ENCODE data around the gene ANKRD55.
"Not testable (repeated sequence)": the region's sequence is repeated elsewhere in the genome, so short reads cannot be mapped to it uniquely, and the experiment has no call there.

The ANKRD55 gene

DNA sequence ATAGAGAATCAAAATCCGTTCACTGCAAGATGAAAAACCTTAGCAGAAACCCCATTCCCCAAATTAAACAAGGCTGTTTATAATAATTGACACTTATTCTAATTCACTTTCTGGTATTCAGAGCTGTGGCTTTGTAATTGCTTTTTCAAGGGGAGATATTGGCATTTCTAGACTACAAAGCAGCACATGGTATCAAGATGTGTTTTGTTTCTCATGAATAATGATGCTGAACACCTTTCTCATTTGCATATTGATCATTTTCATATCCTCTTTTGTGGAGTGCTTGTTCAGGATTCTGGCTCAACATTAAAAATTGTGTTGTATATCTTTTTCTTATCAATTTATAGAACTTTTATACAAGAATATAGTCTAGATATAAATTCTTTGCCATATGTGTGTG, 22.4 kb upstream of the ANKRD55 start:
- no peak overlapping the region for H3K4me3 ChIP-seq (ENCODE audit: low read depth, low read length)
- DNase-seq (ENCODE audit: low read depth) = no peak
- no peak for TF ChIP-seq CTCF (IDR thresholded peaks at IDR 0.05; ENCODE audit: low read depth, low read length, missing control alignments)
- in situ Hi-C loops (cut with HindIII; ENCODE audit: low sequenced_read_pairs) = loop anchor here (25.0 kb wide), 1 partner anchor 1007 kb away; no protein-coding TSS in a partner anchor

- in situ Hi-C loops (cut with HindIII; ENCODE audit: low sequenced_read_pairs) = loop anchor here (25.0 kb wide), 1 partner anchor 1008 kb away; no protein-coding TSS in a partner anchor
- no peak for TF ChIP-seq CTCF (IDR thresholded peaks at IDR 0.05; ENCODE audit: low read depth, low read length, missing control alignments)
Measured at GRCh38 chr5:56253924-56254323, 20.8 kb upstream of the ANKRD55 start.

DNA sequence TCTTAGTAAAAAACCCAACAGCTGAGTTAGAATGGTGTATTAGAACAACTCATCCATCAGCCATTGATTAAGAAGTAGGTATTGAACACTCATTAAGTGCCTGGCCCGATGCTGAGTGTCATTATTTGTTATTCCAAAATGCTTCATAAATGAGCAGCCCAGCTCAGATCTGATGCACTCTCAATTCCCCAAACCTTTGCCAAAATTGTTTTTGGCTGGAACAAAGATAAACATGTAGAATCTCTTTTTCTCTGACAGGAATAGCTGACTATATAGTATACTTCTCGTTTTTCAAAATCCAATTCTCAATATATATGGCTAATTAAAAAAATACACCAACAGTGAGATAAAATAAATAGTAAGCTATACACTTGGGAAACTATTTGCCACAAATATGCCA, 20.0 kb upstream of the ANKRD55 start:
- no peak for DNase-seq (ENCODE audit: low read depth)
- no peak overlapping the region for H3K4me3 ChIP-seq (ENCODE audit: low read depth, low read length)
- in situ Hi-C loops (cut with HindIII; ENCODE audit: low sequenced_read_pairs) = loop anchor here (25.0 kb wide), 1 partner anchor 1009 kb away; no protein-coding TSS in a partner anchor
- no peak for TF ChIP-seq CTCF (IDR thresholded peaks at IDR 0.05; ENCODE audit: low read depth, low read length, missing control alignments)

More at GRCh38 chr5:56253924-56254323, 20.8 kb upstream of the ANKRD55 start:
- H3K4me3 ChIP-seq (ENCODE audit: low read depth, low read length) = no peak overlapping the region
- DNase-seq (ENCODE audit: low read depth) = no peak

GRCh38 chr5:56251918-56252553, 18.9 kb upstream of the ANKRD55 start:
- DNase-seq (ENCODE audit: low read depth) = no peak
- no peak for TF ChIP-seq CTCF (IDR thresholded peaks at IDR 0.05; ENCODE audit: low read depth, low read length, missing control alignments)
- H3K4me3 ChIP-seq (ENCODE audit: low read depth, low read length) = no peak overlapping the region
- in situ Hi-C loops (cut with HindIII; ENCODE audit: low sequenced_read_pairs) = loop anchor here (25.0 kb wide), 1 partner anchor 1010 kb away; no protein-coding TSS in a partner anchor

DNA sequence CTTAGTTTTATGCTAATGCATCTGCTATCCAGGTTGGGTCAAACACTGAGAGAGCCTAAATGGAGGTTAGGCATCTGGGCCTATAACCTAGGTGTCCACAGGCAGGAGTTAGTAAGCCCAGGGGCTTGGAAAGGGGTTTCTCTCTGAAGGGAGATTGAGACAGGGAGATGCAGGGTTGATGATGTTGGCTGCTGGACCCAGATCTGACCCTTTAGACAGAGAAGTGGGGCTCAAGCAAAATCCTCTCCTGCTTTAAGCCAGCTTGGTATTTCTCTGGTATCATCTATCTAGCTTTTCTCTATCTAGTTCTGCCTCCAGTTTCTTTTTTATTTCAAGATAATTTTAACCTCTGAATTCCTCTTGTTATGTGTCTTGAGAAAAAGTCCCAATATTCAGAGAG, 18.3 kb upstream of the ANKRD55 start:
- no peak for TF ChIP-seq CTCF (IDR thresholded peaks at IDR 0.05; ENCODE audit: low read depth, low read length, missing control alignments)
- no peak overlapping the region for H3K4me3 ChIP-seq (ENCODE audit: low read depth, low read length)
- no peak for DNase-seq (ENCODE audit: low read depth)
- in situ Hi-C loops (cut with HindIII; ENCODE audit: low sequenced_read_pairs) = loop anchor here (25.0 kb wide), 1 partner anchor 1011 kb away; no protein-coding TSS in a partner anchor

GRCh38 chr5:56250011-56250410, 16.9 kb upstream of the ANKRD55 start:
- no peak for DNase-seq (ENCODE audit: low read depth)
- H3K4me3 ChIP-seq (ENCODE audit: low read depth, low read length) = no peak overlapping the region
- in situ Hi-C loops (cut with HindIII; ENCODE audit: low sequenced_read_pairs) = loop anchor here (25.0 kb wide), 1 partner anchor 1012 kb away; no protein-coding TSS in a partner anchor
- no peak for TF ChIP-seq CTCF (IDR thresholded peaks at IDR 0.05; ENCODE audit: low read depth, low read length, missing control alignments)

- in situ Hi-C loops (cut with HindIII; ENCODE audit: low sequenced_read_pairs); DNase-seq (ENCODE audit: low read depth): not testable (repeated sequence)
Measured at GRCh38 chr5:56249085-56249484, 16.0 kb upstream of the ANKRD55 start.

More at GRCh38 chr5:56249085-56249484, 16.0 kb upstream of the ANKRD55 start:
- not testable (repeated sequence) for H3K4me3 ChIP-seq (ENCODE audit: low read depth, low read length)
